ENCODE data around the gene CTNNB1.

Gene CTNNB1

GRCh38 chr3:41198046-41198445 lies 1.3 kb upstream of the CTNNB1 start:
- TF ChIP-seq RARB (CRISPR knock-in tag; IDR thresholded peaks at IDR 0.05) (no peak), ZFP30 (CRISPR knock-in tag; IDR thresholded peaks at IDR 0.05) (no peak), BACH2 (CRISPR knock-in tag; IDR thresholded peaks at IDR 0.05; ENCODE audit: borderline replicate concordance) (no peak), CSRNP3 (CRISPR knock-in tag; IDR thresholded peaks at IDR 0.05) (no peak)
- TF ChIP-seq, protein P1, sequence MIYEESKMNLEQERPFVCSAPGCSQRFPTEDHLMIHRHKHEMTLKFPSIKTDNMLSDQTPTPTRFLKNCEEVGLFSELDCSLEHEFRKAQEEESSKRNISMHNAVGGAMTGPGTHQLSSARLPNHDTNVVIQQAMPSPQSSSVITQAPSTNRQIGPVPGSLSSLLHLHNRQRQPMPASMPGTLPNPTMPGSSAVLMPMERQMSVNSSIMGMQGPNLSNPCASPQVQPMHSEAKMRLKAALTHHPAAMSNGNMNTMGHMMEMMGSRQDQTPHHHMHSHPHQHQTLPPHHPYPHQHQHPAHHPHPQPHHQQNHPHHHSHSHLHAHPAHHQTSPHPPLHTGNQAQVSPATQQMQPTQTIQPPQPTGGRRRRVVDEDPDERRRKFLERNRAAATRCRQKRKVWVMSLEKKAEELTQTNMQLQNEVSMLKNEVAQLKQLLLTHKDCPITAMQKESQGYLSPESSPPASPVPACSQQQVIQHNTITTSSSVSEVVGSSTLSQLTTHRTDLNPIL (CRISPR knock-in tag; IDR thresholded peaks at IDR 0.05; ENCODE audit: low read depth) = no peak
- TF ChIP-seq, protein P2, sequence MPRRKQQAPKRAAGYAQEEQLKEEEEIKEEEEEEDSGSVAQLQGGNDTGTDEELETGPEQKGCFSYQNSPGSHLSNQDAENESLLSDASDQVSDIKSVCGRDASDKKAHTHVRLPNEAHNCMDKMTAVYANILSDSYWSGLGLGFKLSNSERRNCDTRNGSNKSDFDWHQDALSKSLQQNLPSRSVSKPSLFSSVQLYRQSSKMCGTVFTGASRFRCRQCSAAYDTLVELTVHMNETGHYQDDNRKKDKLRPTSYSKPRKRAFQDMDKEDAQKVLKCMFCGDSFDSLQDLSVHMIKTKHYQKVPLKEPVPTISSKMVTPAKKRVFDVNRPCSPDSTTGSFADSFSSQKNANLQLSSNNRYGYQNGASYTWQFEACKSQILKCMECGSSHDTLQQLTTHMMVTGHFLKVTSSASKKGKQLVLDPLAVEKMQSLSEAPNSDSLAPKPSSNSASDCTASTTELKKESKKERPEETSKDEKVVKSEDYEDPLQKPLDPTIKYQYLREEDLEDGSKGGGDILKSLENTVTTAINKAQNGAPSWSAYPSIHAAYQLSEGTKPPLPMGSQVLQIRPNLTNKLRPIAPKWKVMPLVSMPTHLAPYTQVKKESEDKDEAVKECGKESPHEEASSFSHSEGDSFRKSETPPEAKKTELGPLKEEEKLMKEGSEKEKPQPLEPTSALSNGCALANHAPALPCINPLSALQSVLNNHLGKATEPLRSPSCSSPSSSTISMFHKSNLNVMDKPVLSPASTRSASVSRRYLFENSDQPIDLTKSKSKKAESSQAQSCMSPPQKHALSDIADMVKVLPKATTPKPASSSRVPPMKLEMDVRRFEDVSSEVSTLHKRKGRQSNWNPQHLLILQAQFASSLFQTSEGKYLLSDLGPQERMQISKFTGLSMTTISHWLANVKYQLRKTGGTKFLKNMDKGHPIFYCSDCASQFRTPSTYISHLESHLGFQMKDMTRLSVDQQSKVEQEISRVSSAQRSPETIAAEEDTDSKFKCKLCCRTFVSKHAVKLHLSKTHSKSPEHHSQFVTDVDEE (CRISPR knock-in tag; IDR thresholded peaks at IDR 0.05) = no peak

DNA sequence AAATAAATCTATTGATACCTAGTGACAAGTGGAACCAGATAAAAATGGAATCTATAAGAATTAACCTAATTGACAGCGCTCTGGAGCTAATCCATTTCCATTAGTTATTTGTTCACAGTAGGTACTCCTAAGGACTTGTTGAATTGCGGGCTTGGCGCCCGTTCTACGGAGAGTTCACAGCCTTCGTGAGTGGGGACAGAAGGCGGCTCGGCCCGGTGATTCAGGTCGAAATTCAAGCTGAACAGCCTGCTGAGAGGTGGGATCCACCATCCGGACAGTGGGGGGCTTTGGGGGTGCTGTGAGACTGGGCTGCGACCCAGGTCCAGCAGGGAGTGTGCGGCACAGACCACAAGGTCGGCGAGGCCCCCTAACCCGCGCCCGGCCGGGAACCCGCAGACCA lies 779 bp upstream of the CTNNB1 start:
- TF ChIP-seq GLIS3 (CRISPR knock-in tag; IDR thresholded peaks at IDR 0.05) (no peak), TCF4 (CRISPR knock-in tag; IDR thresholded peaks at IDR 0.05; ENCODE audit: borderline replicate concordance) (no peak), POU6F1 (CRISPR knock-in tag; IDR thresholded peaks at IDR 0.05; ENCODE audit: borderline replicate concordance, low read depth) (no peak), ESRRG (CRISPR knock-in tag; IDR thresholded peaks at IDR 0.05) (no peak), ZNF565 (CRISPR knock-in tag; conservative IDR thresholded peaks at IDR 0.05; ENCODE audit: low read depth) (no peak), ARNTL (CRISPR knock-in tag; IDR thresholded peaks at IDR 0.05; ENCODE audit: borderline replicate concordance, low read depth) (no peak), OSR1 (CRISPR knock-in tag; IDR thresholded peaks at IDR 0.05) (no peak), ZFP30 (CRISPR knock-in tag; IDR thresholded peaks at IDR 0.05) (no peak)
- TF ChIP-seq, protein P2 (CRISPR knock-in tag; IDR thresholded peaks at IDR 0.05) = no peak
- ATAC-seq = no peak

More at GRCh38 chr3:41198046-41198445, 1.3 kb upstream of the CTNNB1 start:
- no peak for ATAC-seq

DNA sequence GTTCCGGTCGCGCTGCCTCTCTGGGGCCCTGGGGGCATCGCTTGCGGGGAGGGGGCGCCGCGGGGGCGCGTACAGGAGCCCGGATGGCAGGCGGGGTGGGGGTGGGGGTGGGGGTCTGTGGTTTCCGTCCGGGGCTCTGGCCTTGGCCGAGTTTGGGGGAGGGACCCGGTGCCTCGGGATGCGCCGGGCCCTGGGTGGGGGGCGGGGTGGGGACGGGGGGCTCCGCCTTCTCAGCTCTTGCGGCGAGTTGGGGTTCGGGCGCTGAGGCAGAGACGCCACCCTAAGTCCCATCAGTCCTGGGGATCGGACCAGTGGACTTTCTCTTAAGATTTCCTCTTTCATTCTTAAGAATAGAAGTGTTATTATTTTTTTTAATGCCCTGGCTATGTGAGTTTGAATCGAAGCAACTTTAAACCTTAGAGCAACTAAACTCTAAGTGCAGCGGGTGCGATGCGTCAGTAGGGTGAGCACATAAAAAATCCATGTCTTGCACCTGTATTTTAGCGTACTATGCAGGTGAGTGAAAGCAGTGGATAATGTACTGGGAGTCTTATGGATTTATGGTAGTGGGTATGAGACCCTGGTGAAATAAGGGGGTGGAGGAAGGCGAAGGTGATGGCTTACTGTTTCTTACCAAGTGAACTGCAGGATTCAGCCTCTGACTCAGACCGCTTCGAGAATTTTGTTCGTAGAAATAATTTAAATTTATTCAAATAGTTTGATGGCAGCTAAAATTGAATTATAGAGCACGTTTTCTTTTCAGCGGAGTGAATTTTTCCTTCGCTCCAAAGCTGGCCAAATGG lies 762 bp downstream of the CTNNB1 start:
- ATAC-seq = peak; percentile 7
- TF ChIP-seq TOX (CRISPR knock-in tag; IDR thresholded peaks at IDR 0.05; ENCODE audit: borderline replicate concordance) = no peak
- no peak for TF ChIP-seq ZNF70 (CRISPR knock-in tag; IDR thresholded peaks at IDR 0.05)
- TF ChIP-seq ZC3H10 (CRISPR knock-in tag; IDR thresholded peaks at IDR 0.05) = no peak
- TF ChIP-seq ARNTL (CRISPR knock-in tag; IDR thresholded peaks at IDR 0.05; ENCODE audit: borderline replicate concordance, low read depth) = no peak
- TF ChIP-seq CSDC2 (CRISPR knock-in tag; IDR thresholded peaks at IDR 0.05) = no peak
- TF ChIP-seq ISL1 (CRISPR knock-in tag; IDR thresholded peaks at IDR 0.05) = no peak
- TF ChIP-seq ZNF8 (CRISPR knock-in tag; IDR thresholded peaks at IDR 0.05) = no peak
- TF ChIP-seq CSRNP3 (CRISPR knock-in tag; IDR thresholded peaks at IDR 0.05) = no peak
- no peak for TF ChIP-seq PPARA (CRISPR knock-in tag; IDR thresholded peaks at IDR 0.05; ENCODE audit: borderline replicate concordance)
- no peak for TF ChIP-seq POU6F1 (CRISPR knock-in tag; IDR thresholded peaks at IDR 0.05; ENCODE audit: borderline replicate concordance, low read depth)
- TF ChIP-seq, protein P2 (CRISPR knock-in tag; IDR thresholded peaks at IDR 0.05) = no peak

All from SK-N-SH treated with all-trans-retinoic acid at 6 μM for 48 hours (cell line).